Right renal pelvis (tissue), 4 donors: ENCODE measurements around the gene EIF3D. TPM values are rescaled to one million over a fixed set of nuclear protein-coding genes. Genes with fewer than 3 reads are reported as not detected.
A peak's percentile ranks its signal among the peaks of the same experiment; 100 is the strongest.
"Not testable (repeated sequence)": the region's sequence is repeated elsewhere in the genome, so short reads cannot be mapped to it uniquely, and the experiment has no call there.

Experiments used
- DNase-seq, 4 donors: peaks; one replicate each; pipeline ENCODE4 v3.0.0-alpha.2; 2013; ENCODE audit warnings: low read depth in 4 of 4, low spot score in 3 of 4, missing footprints in 1 of 4
- polyA plus RNA-seq, 4 donors: library from polyadenylated mRNA; unstranded; fragments of 120-200 nt; gene quantifications; one replicate each; pipeline ENCODE4 v1.2.1, GENCODE V29; 2013; ENCODE audit not compliant: insufficient read length in 4 of 4

Gene EIF3D
- polyA plus RNA-seq, 4 donors, result 262 to 280 (median 268) TPM

- no peak for DNase-seq
Measured at GRCh38 chr22:36550701-36551495, 21.9 kb upstream of the EIF3D start.

DNA sequence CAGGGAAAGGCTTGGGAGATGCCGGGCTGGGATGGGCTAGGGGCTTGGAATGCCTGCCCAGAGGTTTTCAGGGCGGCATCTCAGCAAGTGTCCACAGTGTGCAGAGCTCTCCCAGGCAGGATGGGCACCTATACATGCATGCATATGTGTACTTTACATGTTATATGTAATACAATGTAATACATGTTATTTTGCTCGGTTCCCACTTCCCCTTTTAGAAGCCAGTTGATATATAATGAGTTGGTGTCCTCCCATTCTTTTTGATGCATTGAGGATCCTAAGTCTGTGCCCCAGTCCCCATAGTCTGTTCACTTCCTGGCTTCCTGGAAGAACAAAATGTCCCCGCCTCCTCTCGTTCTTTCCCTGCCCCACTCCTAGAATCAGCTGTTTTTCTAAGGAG, 20.1 kb upstream of the EIF3D start:
- no peak for DNase-seq

- DNase-seq, result no peak
Measured at GRCh38 chr22:36548606-36549005, 19.6 kb upstream of the EIF3D start.

GRCh38 chr22:36546932-36547331, 18.0 kb upstream of the EIF3D start:
- no peak for DNase-seq

DNA sequence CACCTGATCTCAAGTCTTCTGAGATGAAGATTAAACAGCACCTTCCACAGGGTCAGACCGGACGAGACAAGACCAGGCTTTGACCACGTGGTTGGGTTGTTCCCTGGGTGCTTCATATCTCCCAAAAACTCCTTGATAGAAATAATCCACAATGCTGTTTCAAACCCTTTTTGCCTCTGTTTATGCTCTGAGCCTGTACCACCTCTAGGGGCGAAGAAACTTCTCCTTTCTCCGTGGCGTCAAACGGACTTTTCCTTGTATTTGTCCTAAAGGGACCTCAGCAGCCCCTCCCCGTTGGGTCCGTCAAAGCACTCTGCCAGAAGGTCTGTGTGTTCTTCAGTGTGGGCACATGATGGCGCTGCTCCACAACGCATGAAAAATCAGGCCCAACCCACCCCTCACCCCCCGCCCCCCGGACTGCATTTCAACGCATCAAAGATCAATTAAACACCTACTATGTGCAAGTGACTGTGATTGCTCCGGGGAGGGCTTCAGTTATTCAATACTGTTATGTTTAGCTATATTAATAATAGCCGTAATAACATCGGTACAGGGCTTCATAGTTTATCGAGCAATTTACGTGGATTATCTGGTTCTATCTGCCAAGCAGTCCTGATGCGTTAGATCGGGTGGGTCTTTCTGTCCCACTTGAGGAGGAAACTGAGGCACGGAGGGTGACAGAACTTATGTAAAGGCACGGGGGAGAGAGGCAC, 17.3 kb upstream of the EIF3D start:
- DNase-seq, result no peak

DNA sequence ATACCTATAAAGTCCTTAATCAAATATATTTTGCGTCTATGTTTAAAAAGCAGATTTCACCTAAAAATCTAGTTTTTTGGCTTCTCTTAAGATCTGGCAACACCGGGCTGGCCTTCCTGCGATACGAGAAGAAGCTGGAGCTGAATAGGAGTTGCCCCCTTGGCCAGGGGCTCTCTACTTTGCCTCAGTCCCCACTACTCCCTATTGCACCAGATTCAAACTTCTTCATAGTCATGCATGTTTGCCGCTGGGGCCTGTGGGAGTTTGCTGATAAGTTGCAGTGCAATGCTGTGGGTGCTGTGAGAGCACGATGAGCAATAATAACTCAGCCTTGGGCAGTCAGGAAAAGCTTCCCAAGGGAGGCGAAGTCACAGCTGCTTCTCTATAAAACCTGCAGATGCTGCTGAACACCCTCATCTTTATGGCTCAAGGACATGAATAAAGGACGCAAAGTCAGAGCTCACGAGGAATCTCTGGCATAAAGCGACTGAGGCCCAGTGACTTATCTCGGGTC, 15.2 kb upstream of the EIF3D start:
- no peak for DNase-seq

- DNase-seq, result no peak
Measured at GRCh38 chr22:36541831-36542411, 13.0 kb upstream of the EIF3D start.

DNA sequence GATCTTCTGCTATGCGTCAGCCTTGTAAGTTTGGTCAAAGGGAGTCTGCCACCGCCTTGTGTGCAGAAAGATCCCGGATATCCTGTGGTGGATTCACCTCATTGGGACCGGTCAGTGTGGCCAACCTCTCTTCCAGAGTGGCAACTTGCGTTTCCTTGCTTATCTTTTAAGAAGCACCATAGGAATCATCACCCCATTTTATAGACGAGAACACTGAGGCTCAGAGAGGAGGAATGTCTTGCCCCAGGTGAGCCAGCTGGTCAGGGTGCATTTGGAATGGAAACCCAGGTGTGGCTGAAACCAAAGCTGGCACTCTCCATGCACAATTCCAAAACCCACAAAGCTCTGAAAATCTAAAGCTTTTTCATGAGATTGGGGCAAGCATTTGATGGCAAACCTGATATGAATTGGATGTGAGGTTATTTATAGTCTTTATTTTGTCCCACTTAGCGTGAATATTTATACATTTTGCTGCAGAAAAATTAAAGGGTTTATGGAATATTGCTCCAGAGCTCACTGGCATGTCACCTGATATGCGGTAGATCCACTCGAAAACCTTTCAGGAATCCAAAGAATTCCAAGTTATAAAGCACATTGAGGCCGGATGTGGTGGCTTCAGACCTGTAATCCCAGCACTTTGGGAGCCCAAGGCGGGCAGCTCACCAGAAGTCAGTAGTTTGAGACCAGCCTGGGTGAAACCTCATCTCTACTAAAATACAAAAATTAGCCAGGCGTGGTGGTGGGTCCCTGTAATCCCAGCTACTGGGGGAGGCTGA, 12.1 kb upstream of the EIF3D start:
- peak in 2 of 4 donors; percentile 20 to 28 for DNase-seq

GRCh38 chr22:36538529-36538928, 9.6 kb upstream of the EIF3D start:
- no peak for DNase-seq

DNA sequence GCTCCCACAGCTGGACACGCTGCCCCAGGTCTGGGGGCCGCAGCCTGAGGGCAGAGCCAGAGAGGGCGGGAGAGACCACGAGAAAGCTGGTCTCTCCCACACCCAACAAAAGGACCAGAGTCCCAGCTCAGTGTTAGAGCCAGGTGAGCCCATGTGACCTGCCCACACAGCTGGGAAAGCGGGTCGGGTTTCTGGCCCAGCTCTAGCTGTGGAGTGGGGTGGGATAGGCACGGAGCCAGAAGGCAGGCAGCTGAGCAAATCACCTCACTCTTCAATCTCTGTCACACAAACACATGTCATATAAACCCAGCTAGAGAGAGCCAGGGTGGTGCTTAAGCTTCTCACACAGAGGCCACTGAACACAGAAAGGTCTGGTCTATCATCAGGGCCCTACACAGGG, 7.8 kb upstream of the EIF3D start:
- peak in 1 of 4 donors; percentile 30 for DNase-seq

GRCh38 chr22:36533320-36533719, 4.4 kb upstream of the EIF3D start:
- DNase-seq, result not testable (repeated sequence)

GRCh38 chr22:36532466-36532865, 3.5 kb upstream of the EIF3D start:
- no peak for DNase-seq

DNA sequence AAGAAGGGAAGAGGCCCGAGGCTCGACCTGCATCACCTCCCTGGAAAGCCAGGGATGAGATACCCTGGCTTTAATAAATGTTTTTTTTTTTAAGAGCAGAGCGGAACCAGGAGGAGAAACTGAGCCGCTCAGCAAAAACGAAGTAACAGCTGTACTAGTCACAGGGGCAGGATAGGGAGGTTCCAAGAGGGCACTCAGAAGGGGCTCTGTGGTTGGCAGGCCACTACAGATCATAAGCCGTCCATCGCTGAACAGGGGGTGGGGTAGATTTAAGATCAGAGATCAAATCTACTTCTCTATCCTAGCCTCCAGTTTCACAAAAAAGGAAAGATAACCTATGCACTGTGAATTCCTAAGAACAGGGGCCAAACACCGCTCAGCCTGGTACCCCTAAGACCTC, 625 bp downstream of the EIF3D start:
- no peak for DNase-seq

DNA sequence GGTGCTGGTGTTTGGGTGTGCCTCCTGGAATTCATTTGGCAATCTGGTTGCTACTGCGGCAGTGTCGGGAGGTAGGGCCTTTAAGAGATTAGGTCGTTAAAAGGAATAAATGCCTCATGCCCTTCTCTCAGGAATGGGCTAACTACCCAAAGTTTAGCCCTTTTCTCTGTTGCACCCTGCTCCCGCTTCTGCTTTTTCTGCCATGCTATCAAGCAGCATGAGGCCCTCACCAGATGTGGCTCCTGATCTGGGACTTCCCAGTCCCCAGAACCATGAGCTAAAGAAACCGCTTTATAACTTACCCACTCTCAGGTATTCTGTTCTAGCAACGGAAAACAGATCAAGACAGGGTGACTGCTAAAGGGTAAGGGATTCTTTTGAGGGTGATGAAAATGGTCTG, 6.3 kb downstream of the EIF3D start:
- no peak for DNase-seq

- DNase-seq, result no peak
Measured at GRCh38 chr22:36520423-36520822, 8.5 kb downstream of the EIF3D start.

DNA sequence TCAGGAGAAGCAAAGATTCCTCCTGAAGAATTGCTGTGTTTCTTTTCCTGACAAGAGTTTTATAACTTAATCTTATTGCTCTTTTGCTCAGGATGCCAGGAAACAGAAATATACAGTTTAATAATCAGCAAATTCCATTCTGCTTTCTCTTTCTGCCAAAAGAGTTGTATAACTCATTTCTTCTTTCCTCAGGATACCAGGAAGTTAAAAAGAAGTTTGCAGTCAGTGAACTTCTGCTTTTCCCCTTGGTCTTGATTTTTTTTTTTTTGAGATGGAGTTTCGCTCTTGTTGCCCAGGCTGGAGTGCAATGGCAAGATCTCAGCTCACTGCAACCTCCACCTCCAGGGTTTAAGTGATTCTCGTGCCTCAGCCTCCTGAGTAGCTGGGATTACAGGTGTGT, 9.1 kb downstream of the EIF3D start:
- not testable (repeated sequence) for DNase-seq

DNA sequence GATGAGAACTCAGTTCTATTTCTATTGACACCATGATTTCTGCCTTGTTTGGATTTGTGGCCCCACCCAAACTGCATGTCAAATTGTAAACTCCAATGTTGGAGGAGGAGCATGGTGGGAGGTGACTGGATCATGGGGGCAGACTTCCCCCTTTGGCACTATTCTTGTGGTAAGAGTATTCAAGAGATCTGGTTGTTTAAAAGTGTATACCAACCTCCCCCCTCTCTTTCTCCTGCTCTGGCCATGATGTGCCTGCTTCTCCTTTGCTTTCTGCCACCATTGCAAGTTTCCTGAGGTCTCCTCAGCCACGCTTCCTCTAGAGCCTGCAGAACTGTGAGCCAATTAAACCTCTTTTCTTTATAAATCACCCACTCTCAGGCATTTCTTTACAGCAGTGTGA, 14.2 kb downstream of the EIF3D start:
- no peak for DNase-seq

DNA sequence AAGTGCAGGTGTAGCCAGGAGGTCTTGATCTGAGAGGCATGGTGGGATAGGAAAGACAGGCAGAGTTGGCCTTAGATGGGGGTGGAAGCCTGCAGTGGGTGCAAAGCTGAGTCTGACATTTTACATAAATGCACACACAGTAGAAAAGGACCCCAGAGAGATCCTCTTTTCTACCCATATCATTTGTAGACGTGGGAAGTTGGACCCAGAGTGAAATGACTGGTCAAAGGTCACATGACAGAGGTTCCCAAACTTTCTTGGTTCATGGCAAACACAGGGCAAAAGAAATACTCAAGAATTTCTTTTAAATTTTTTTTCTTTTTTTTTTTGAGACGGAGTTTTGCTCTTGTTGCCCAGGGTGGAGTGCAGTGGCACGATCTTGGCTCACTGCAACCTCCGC, 16.0 kb downstream of the EIF3D start:
- no peak for DNase-seq

DNA sequence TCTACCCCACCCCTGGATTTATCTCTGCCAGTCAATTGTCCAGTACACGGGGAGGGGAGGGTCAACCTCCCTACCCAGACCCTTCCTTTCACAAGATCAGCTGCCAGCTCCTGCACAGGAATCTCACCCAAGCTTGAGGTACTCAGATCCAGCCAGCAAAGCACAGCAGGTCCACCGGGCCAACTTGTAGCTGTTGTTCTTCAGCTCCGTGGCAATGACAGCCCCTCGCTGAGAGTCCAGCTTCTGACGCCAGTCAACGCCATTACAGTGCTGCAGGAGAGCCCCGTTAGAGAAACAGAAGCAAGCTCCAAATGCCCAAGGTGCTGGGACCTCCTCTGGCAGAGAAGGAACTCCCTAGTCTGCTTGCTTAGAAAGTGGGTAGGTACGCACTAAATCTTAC, 16.6 kb downstream of the EIF3D start:
- no peak for DNase-seq

GRCh38 chr22:36510966-36511881, 17.7 kb downstream of the EIF3D start:
- no peak for DNase-seq
